K562 (cell line): Measurements from ENCODE around the gene A2ML1. TPM values are rescaled to one million over a fixed set of nuclear protein-coding genes. Genes with fewer than 3 reads are reported as not detected.

Experiments used
- ATAC-seq: fragments of 200-7000 bp; cut with Tn5 transposase; 3 replicates; pipeline ENCODE4 v1.9.1; 2020; ENCODE audit warnings: moderate library complexity
- BruUV-seq: library from RNA; stranded (reverse); fragments of 400-500 nt; replicated peaks from 2 replicates; lab custom pipeline; 2021; lab: Mats Ljungman, UMichigan
- CTCF ChIA-PET: fragments of 300-600 bp; formaldehyde crosslinking; extraction: SDS; loops from one replicate; lab custom pipeline; 2021; ENCODE audit warnings: low intra/inter-chr PET ratio; lab: Yijun Ruan, JAX
- POLR2A ChIA-PET: fragments of 300-600, 350-650 bp; sonication (Branson Sonifier 250); formaldehyde crosslinking; extraction: SDS; loops from one replicate; lab custom pipeline; 2021; ENCODE audit warnings: antibody characterized with exemption, inconsistent platforms; lab: Yijun Ruan, JAX
- DNase-seq, 4 experiments: peaks; one replicate each; pipeline versions ENCODE4 v3.0.0 to v3.0.0-alpha.2; 2011 to 2018; ENCODE audit warnings: low spot score in 3 of 4, mixed read lengths in 3 of 4; ENCODE audit errors: extremely low read depth in 1 of 4
- FAIRE-seq: peaks from 2 replicates; lab custom pipeline; 2011; peaks lifted over from hg19 to GRCh38; lab: Jason Lieb, UNC
- H2AFZ ChIP-seq: 2 replicates; pipeline ENCODE4 v1.6.0; 2011; ENCODE audit warnings: low read depth, low read length, control low read depth, inconsistent platforms
- H3K27ac ChIP-seq: fragments of 200-600 bp; 3 replicates; pipeline ENCODE4 v1.8.0; 2011; ENCODE audit warnings: low read depth, mild to moderate bottlenecking, control low read depth, inconsistent platforms, low read length, moderate library complexity, mixed read lengths; ENCODE audit errors: extremely low read depth
- H3K27me3 ChIP-seq, 2 experiments: fragments of 300-600 bp in 1 of 2; 2 replicates in 1 of 2; 3 replicates in 1 of 2; pipeline versions ENCODE4 v1.6.0 to v1.8.0; 2011; ENCODE audit warnings: inconsistent platforms in 2 of 2, low read length in 2 of 2, mild to moderate bottlenecking in 1 of 2, mixed read lengths in 1 of 2, moderate library complexity in 1 of 2; ENCODE audit not compliant: control insufficient read depth in 2 of 2, insufficient read depth in 2 of 2
- H3K36me3 ChIP-seq: fragments of 300-600 bp; 3 replicates; pipeline ENCODE4 v1.8.0; 2011; ENCODE audit warnings: mild to moderate bottlenecking, low read length, inconsistent platforms; ENCODE audit not compliant: control insufficient read depth, insufficient read depth
- H3K4me1 ChIP-seq, 2 experiments: fragments of 200-600 bp in 1 of 2; replicated peaks in 1 of 2; 2 replicates in 1 of 2; 3 replicates in 1 of 2; pipeline versions ENCODE4 v1.5.1 to v1.8.0; 2011; ENCODE audit warnings: inconsistent platforms in 2 of 2, low read length in 2 of 2, mild to moderate bottlenecking in 1 of 2, mixed read lengths in 1 of 2, moderate library complexity in 1 of 2; ENCODE audit not compliant: control insufficient read depth in 2 of 2, insufficient read depth in 2 of 2
- H3K4me2 ChIP-seq: 2 replicates; pipeline ENCODE4 v1.6.1; 2011; ENCODE audit warnings: low read length, control low read depth, inconsistent platforms, mixed read lengths; ENCODE audit not compliant: insufficient read depth
- H3K4me3 ChIP-seq: fragments of 200-600 bp; sonication (generic), shearing (Covaris generic); 2 replicates; pipeline ENCODE4 v1.5.1; 2016; ENCODE audit warnings: control low read depth, inconsistent platforms
- H3K79me2 ChIP-seq: fragments of 200-600 bp; 3 replicates; pipeline ENCODE4 v1.8.0; 2011; ENCODE audit warnings: low read length, inconsistent platforms; ENCODE audit not compliant: control insufficient read depth, insufficient read depth
- H3K9ac ChIP-seq, 2 experiments: 2 replicates each; pipeline versions ENCODE4 v1.6.0 to v1.6.1; 2011; ENCODE audit warnings: low read depth in 2 of 2, low read length in 2 of 2, control low read depth in 1 of 2, inconsistent platforms in 1 of 2, mild to moderate bottlenecking in 1 of 2, mixed read lengths in 1 of 2; ENCODE audit not compliant: insufficient read depth in 1 of 2
- H3K9me1 ChIP-seq: one replicate; pipeline ENCODE4 v1.6.0; 2011; ENCODE audit warnings: inconsistent platforms, mild to moderate bottlenecking, low read length, moderate library complexity; ENCODE audit not compliant: control insufficient read depth, insufficient read depth
- H3K9me3 ChIP-seq: replicated peaks from 2 replicates; pipeline ENCODE4 v1.5.1; 2011; ENCODE audit warnings: low read depth, low read length, inconsistent platforms; ENCODE audit not compliant: control insufficient read depth, insufficient read depth
- H4K20me1 ChIP-seq: replicated peaks from 2 replicates; pipeline ENCODE4 v1.6.1; 2011; ENCODE audit warnings: low read length, inconsistent platforms, mixed read lengths; ENCODE audit not compliant: control insufficient read depth, insufficient read depth
- MTF1 ChIP-seq: fragments of 250-450 bp; sonication (Bioruptor Pico); IDR thresholded peaks from 2 replicates; pipeline ENCODE4 v1.9.0; 2021; ENCODE audit warnings: moderate library complexity, mild to moderate bottlenecking, inconsistent platforms, borderline replicate concordance
- PCBP2 ChIP-seq: fragments of 200-400 bp; formaldehyde crosslinking; IDR thresholded peaks from 2 replicates; pipeline ENCODE4 v1.6.1; 2018; ENCODE audit warnings: low read length, low read depth, mild to moderate bottlenecking, moderate library complexity; ENCODE audit not compliant: poor library complexity, severe bottlenecking
- PHF8 ChIP-seq: fragments of 200-600 bp; sonication (generic); IDR thresholded peaks from 2 replicates; pipeline ENCODE4 v1.6.1; 2012; ENCODE audit warnings: mixed run types, mild to moderate bottlenecking, inconsistent platforms, low read length, moderate library complexity, borderline replicate concordance
- ZFX ChIP-seq: sonication (generic); formaldehyde crosslinking; IDR thresholded peaks from 2 replicates; pipeline ENCODE4 v1.8.0; 2022; ENCODE audit warnings: mild to moderate bottlenecking, missing genetic modification reagents, moderate library complexity
- ZSCAN32 ChIP-seq: fragments of 450-650 bp; formaldehyde crosslinking; IDR thresholded peaks from 2 replicates; pipeline ENCODE4 v1.4.0; 2020; ENCODE audit warnings: mild to moderate bottlenecking, moderate library complexity
- WGBS: fragments of 100-300 bp; shearing (Covaris generic); methylation state at CpG from one replicate; pipeline ENCODE4 v1.1.6; 2016; ENCODE audit warnings: low coverage, mixed read lengths; ENCODE audit not compliant: insufficient coverage; ENCODE audit errors: missing lambda C conversion rate; 5-methylcytosine and 5-hydroxymethylcytosine counted together
- in situ Hi-C: fragments of 300-500 bp; cut with MboI; formaldehyde crosslinking; loops from 4 replicates; pipeline ENCODE4 v1.15.0; 2018; ENCODE audit warnings: inconsistent platforms, mixed read lengths
- intact Hi-C: fragments of 100-400 bp; cut with micrococcal nuclease; formaldehyde crosslinking; loops from 2 replicates; pipeline ENCODE4 v1.14.2; 2022
- polyA plus RNA-seq, 8 experiments: library from polyadenylated mRNA; depleted of rRNA in 4 of 8; stranded (reverse) in 5 of 8; unstranded in 3 of 8; fragments of >200 nt; fragmentation: Nextera tagmentation in 2 of 8; fragmentation: Illumina TruSeq in 1 of 8; extraction: Ambion mirVana in 2 of 8; extraction: Trizol in 1 of 8; gene quantifications; 2 replicates each; pipeline versions ENCODE4 v1.2.1 to v1.2.3, GENCODE V29; 2011 to 2014; ENCODE audit warnings: inconsistent platforms in 1 of 8, missing spikeins in 1 of 8
- total RNA-seq, 7 experiments: library from RNA; depleted of rRNA in 6 of 7; stranded (reverse); fragments of >200 nt in 6 of 7; fragmentation: Illumina TruSeq in 2 of 7; extraction: Trizol in 2 of 7; gene quantifications; 2 replicates each; pipeline versions ENCODE4 v1.2.1 to v1.2.3, GENCODE V29; 2011 to 2021; ENCODE audit warnings: low replicate concordance in 1 of 7
- TF ChIP-seq, protein P1 (sequence below): sonication (generic); formaldehyde crosslinking; IDR thresholded peaks from 2 replicates; pipeline ENCODE4 v1.8.1; 2023; ENCODE audit warnings: mild to moderate bottlenecking, missing genetic modification reagents
- TF ChIP-seq, protein P2 (sequence below): sonication (generic); formaldehyde crosslinking; IDR thresholded peaks from 2 replicates; pipeline ENCODE4 v1.8.0; 2022; ENCODE audit warnings: missing genetic modification reagents, mild to moderate bottlenecking, moderate library complexity, borderline replicate concordance
- TF ChIP-seq, protein P3 (sequence below): fragments of 450-650 bp; IDR thresholded peaks from 2 replicates; pipeline ENCODE4 v1.6.1; 2016; ENCODE audit warnings: mild to moderate bottlenecking
- TF ChIP-seq, protein P4 (sequence below), 2 experiments: fragments of 150-350 bp in 1 of 2; IDR thresholded peaks; 2 replicates each; pipeline ENCODE4 v1.6.1; 2012 to 2016; ENCODE audit warnings: low read depth in 2 of 2, low read length in 2 of 2, mild to moderate bottlenecking in 1 of 2, moderate library complexity in 1 of 2

Gene A2ML1
- total and polyA plus RNA-seq, 9 of the 15 experiments (the other 6 are each of a cell fraction or from before 2014, with no cell fraction given): 0.04 to 0.47 (median 0.13) TPM

DNA sequence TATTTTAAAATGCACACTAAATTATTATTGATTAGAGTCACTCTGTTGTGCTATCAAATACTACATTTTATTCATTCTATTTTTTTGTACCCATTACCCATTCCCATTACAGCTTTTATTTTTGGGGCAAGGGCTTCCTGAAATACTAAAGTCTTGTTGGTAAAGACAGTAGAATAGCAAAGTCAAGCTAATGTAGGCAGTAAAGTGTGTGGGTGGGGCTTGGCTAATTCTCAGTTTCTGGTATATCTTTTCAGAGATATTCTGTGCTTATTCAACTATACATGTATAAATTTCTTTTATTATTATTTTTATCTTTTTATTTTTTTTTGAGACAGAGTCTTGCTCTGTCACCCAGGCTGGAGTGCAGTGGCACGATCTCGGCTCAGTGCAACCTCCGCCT is 69.6 kb downstream of the A2ML1 start:
- Histone ChIP-seq H2AFZ (no peak overlapping the region), H3K9ac (no peak overlapping the region), H3K36me3 (no peaks in the 10 kb centered on the region), H3K9me3 (no peaks in the 10 kb centered on the region), H3K4me1 (peaks cover 6 to 10% of the 10 kb centered on the region in 2 experiments; a peak in 4 of 5 replicates), H3K9me1 (no peaks in the 10 kb centered on the region), H3K79me2 (no peaks in the 10 kb centered on the region), H3K4me2 (no peak overlapping the region), H3K27ac (no peak overlapping the region), H3K27me3 (no peaks in the 10 kb centered on the region), H3K4me3 (no peak overlapping the region), H4K20me1 (no peaks in the 10 kb centered on the region)
- CTCF ChIA-PET: interaction anchor here (3.0 kb wide), 1 partner anchor 210 kb away, joined by 10 read pairs; no protein-coding TSS in a partner anchor
- no TSS peak for BruUV-seq
- DNase-seq (no peak), ATAC-seq (no peak), FAIRE-seq (no peak)
- intact Hi-C loops: loop anchor here (2.0 to 10.0 kb wide), 4 partner anchors 65 to 209 kb away; no protein-coding TSS in a partner anchor
- POLR2A ChIA-PET: no interaction called here
- in situ Hi-C loops: no loop called here
- TF ChIP-seq PCBP2 (no peak), MTF1 (CRISPR knock-in tag) (no peak), ZSCAN32 (CRISPR knock-in tag) (no peak), ZFX (CRISPR knock-in tag) (no peak), PHF8 (no peak)
- TF ChIP-seq, protein P1, sequence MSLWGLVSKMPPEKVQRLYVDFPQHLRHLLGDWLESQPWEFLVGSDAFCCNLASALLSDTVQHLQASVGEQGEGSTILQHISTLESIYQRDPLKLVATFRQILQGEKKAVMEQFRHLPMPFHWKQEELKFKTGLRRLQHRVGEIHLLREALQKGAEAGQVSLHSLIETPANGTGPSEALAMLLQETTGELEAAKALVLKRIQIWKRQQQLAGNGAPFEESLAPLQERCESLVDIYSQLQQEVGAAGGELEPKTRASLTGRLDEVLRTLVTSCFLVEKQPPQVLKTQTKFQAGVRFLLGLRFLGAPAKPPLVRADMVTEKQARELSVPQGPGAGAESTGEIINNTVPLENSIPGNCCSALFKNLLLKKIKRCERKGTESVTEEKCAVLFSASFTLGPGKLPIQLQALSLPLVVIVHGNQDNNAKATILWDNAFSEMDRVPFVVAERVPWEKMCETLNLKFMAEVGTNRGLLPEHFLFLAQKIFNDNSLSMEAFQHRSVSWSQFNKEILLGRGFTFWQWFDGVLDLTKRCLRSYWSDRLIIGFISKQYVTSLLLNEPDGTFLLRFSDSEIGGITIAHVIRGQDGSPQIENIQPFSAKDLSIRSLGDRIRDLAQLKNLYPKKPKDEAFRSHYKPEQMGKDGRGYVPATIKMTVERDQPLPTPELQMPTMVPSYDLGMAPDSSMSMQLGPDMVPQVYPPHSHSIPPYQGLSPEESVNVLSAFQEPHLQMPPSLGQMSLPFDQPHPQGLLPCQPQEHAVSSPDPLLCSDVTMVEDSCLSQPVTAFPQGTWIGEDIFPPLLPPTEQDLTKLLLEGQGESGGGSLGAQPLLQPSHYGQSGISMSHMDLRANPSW (CRISPR knock-in tag): no peak
- TF ChIP-seq, protein P2, sequence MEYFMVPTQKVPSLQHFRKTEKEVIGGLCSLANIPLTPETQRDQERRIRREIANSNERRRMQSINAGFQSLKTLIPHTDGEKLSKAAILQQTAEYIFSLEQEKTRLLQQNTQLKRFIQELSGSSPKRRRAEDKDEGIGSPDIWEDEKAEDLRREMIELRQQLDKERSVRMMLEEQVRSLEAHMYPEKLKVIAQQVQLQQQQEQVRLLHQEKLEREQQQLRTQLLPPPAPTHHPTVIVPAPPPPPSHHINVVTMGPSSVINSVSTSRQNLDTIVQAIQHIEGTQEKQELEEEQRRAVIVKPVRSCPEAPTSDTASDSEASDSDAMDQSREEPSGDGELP: no peak
- TF ChIP-seq, protein P3, sequence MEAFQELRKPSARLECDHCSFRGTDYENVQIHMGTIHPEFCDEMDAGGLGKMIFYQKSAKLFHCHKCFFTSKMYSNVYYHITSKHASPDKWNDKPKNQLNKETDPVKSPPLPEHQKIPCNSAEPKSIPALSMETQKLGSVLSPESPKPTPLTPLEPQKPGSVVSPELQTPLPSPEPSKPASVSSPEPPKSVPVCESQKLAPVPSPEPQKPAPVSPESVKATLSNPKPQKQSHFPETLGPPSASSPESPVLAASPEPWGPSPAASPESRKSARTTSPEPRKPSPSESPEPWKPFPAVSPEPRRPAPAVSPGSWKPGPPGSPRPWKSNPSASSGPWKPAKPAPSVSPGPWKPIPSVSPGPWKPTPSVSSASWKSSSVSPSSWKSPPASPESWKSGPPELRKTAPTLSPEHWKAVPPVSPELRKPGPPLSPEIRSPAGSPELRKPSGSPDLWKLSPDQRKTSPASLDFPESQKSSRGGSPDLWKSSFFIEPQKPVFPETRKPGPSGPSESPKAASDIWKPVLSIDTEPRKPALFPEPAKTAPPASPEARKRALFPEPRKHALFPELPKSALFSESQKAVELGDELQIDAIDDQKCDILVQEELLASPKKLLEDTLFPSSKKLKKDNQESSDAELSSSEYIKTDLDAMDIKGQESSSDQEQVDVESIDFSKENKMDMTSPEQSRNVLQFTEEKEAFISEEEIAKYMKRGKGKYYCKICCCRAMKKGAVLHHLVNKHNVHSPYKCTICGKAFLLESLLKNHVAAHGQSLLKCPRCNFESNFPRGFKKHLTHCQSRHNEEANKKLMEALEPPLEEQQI: no peak
- TF ChIP-seq, protein P4, sequence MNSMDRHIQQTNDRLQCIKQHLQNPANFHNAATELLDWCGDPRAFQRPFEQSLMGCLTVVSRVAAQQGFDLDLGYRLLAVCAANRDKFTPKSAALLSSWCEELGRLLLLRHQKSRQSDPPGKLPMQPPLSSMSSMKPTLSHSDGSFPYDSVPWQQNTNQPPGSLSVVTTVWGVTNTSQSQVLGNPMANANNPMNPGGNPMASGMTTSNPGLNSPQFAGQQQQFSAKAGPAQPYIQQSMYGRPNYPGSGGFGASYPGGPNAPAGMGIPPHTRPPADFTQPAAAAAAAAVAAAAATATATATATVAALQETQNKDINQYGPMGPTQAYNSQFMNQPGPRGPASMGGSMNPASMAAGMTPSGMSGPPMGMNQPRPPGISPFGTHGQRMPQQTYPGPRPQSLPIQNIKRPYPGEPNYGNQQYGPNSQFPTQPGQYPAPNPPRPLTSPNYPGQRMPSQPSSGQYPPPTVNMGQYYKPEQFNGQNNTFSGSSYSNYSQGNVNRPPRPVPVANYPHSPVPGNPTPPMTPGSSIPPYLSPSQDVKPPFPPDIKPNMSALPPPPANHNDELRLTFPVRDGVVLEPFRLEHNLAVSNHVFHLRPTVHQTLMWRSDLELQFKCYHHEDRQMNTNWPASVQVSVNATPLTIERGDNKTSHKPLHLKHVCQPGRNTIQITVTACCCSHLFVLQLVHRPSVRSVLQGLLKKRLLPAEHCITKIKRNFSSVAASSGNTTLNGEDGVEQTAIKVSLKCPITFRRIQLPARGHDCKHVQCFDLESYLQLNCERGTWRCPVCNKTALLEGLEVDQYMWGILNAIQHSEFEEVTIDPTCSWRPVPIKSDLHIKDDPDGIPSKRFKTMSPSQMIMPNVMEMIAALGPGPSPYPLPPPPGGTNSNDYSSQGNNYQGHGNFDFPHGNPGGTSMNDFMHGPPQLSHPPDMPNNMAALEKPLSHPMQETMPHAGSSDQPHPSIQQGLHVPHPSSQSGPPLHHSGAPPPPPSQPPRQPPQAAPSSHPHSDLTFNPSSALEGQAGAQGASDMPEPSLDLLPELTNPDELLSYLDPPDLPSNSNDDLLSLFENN (IDR thresholded peaks at IDR 0.05; ENCODE audit: low read depth in 2 of 2, low read length in 2 of 2): no peak
- WGBS: 0% methylated on average over 1 of the region's 3 CpGs
